ENCODE measurements around the gene SLC24A3.

- TF ChIP-seq, protein P1, sequence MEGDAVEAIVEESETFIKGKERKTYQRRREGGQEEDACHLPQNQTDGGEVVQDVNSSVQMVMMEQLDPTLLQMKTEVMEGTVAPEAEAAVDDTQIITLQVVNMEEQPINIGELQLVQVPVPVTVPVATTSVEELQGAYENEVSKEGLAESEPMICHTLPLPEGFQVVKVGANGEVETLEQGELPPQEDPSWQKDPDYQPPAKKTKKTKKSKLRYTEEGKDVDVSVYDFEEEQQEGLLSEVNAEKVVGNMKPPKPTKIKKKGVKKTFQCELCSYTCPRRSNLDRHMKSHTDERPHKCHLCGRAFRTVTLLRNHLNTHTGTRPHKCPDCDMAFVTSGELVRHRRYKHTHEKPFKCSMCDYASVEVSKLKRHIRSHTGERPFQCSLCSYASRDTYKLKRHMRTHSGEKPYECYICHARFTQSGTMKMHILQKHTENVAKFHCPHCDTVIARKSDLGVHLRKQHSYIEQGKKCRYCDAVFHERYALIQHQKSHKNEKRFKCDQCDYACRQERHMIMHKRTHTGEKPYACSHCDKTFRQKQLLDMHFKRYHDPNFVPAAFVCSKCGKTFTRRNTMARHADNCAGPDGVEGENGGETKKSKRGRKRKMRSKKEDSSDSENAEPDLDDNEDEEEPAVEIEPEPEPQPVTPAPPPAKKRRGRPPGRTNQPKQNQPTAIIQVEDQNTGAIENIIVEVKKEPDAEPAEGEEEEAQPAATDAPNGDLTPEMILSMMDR (IDR thresholded peaks at IDR 0.05; ENCODE audit: low read depth, low read length) = no peak
- TF ChIP-seq EZH2phosphoT487 (IDR thresholded peaks at IDR 0.05; ENCODE audit: low read depth) = no peak
Observed at GRCh38 chr20:19289451-19289850, 77.0 kb downstream of the SLC24A3 start.
